IMR-90 (cell line): ENCODE data around the gene NRARP. TPM values are rescaled to one million over a fixed set of nuclear protein-coding genes. Genes with fewer than 3 reads are reported as not detected.

Experiments
- ATAC-seq: fragments of 200-7000 bp; cut with Tn5 transposase; 2 replicates; pipeline ENCODE4 v1.9.1; 2020; ENCODE audit warnings: low read depth, mild to moderate bottlenecking, moderate library complexity
- BruUV-seq: library from RNA; stranded (reverse); fragments of 400-500 nt; replicated peaks from 2 replicates; lab custom pipeline; 2021; lab: Mats Ljungman, UMichigan
- CTCF ChIA-PET: fragments of 300-600 bp; formaldehyde crosslinking; extraction: SDS; loops from one replicate; lab custom pipeline; 2021; ENCODE audit warnings: antibody characterized with exemption; lab: Yijun Ruan, JAX
- POLR2A ChIA-PET: fragments of 300-600 bp; sonication (Branson Sonifier 250); formaldehyde crosslinking; loops from one replicate; lab custom pipeline; 2022; ENCODE audit warnings: antibody characterized with exemption; ENCODE audit not compliant: unreplicated experiment; lab: Charles Lee
- DNase-seq: peaks from one replicate; pipeline ENCODE4 v3.0.0; 2013
- H2AFZ ChIP-seq: replicated peaks from 2 replicates; pipeline ENCODE3; 2013; ENCODE audit warnings: low read length, mild to moderate bottlenecking; ENCODE audit not compliant: poor library complexity
- H2AK5ac ChIP-seq: 2 replicates; pipeline ENCODE4 v1.6.1; 2013; ENCODE audit warnings: low read depth, low read length, inconsistent platforms
- H2AK9ac ChIP-seq: replicated peaks from 2 replicates; pipeline ENCODE3; 2013; ENCODE audit warnings: mild to moderate bottlenecking, low read depth, low read length, moderate library complexity; ENCODE audit not compliant: poor library complexity
- H2BK120ac ChIP-seq: 2 replicates; pipeline ENCODE4 v1.6.1; 2013; ENCODE audit warnings: low read depth, low read length, inconsistent platforms
- H2BK15ac ChIP-seq: 3 replicates; pipeline ENCODE4 v1.6.1; 2013; ENCODE audit warnings: low read depth, low read length, inconsistent platforms
- H2BK20ac ChIP-seq: 2 replicates; pipeline ENCODE4 v1.6.1; 2013; ENCODE audit warnings: low read depth, mild to moderate bottlenecking, inconsistent platforms, low read length, moderate library complexity
- H2BK5ac ChIP-seq: 2 replicates; pipeline ENCODE4 v1.6.1; 2013; ENCODE audit warnings: mild to moderate bottlenecking, low read depth, low read length, inconsistent platforms; ENCODE audit not compliant: poor library complexity, severe bottlenecking
- H3K14ac ChIP-seq: replicated peaks from 2 replicates; pipeline ENCODE4 v1.6.1; 2013; ENCODE audit warnings: low read depth, low read length, inconsistent platforms
- H3K18ac ChIP-seq: 2 replicates; pipeline ENCODE4 v1.6.1; 2013; ENCODE audit warnings: low read depth, low read length, control low read depth
- H3K23ac ChIP-seq: 2 replicates; pipeline ENCODE4 v1.6.1; 2013; ENCODE audit warnings: low read depth, low read length, inconsistent platforms
- H3K27ac ChIP-seq: 2 replicates; pipeline ENCODE4 v1.5.1; 2013; ENCODE audit warnings: mild to moderate bottlenecking, control low read depth, low read length; ENCODE audit not compliant: insufficient read depth
- H3K27me3 ChIP-seq: 2 replicates; pipeline ENCODE4 v1.6.1; 2013; ENCODE audit warnings: low read length; ENCODE audit not compliant: control insufficient read depth, insufficient read depth
- H3K36me3 ChIP-seq: 2 replicates; pipeline ENCODE4 v1.6.1; 2013; ENCODE audit warnings: low read length, mixed read lengths; ENCODE audit not compliant: control insufficient read depth, insufficient read depth
- H3K4ac ChIP-seq: 2 replicates; pipeline ENCODE4 v1.6.1; 2013; ENCODE audit warnings: low read depth, low read length, inconsistent platforms
- H3K4me1 ChIP-seq: 2 replicates; pipeline ENCODE4 v1.6.1; 2013; ENCODE audit warnings: low read length, mixed read lengths; ENCODE audit not compliant: control insufficient read depth, insufficient read depth
- H3K4me2 ChIP-seq: 2 replicates; pipeline ENCODE4 v1.6.1; 2013; ENCODE audit warnings: low read depth, mild to moderate bottlenecking, control low read depth, low read length, moderate library complexity
- H3K4me3 ChIP-seq: 2 replicates; pipeline ENCODE4 v1.5.1; 2013; ENCODE audit warnings: low read depth, mild to moderate bottlenecking, control low read depth, low read length, moderate library complexity; ENCODE audit not compliant: insufficient read depth
- H3K56ac ChIP-seq: 2 replicates; pipeline ENCODE4 v1.6.1; 2013; ENCODE audit warnings: low read length, inconsistent platforms; ENCODE audit not compliant: insufficient read depth; ENCODE audit errors: extremely low read depth
- H3K79me1 ChIP-seq, 2 experiments: 2 replicates each; pipeline ENCODE4 v1.6.1; 2013; ENCODE audit warnings: low read length in 2 of 2, inconsistent platforms in 1 of 2, low read depth in 1 of 2
- H3K9ac ChIP-seq: 2 replicates; pipeline ENCODE4 v1.6.1; 2013; ENCODE audit warnings: low read depth, low read length, control low read depth
- H3K9me1 ChIP-seq: 2 replicates; pipeline ENCODE4 v1.6.1; 2013; ENCODE audit warnings: low read length, inconsistent platforms; ENCODE audit not compliant: insufficient read depth
- H3K9me3 ChIP-seq: 2 replicates; pipeline ENCODE4 v1.6.1; 2013; ENCODE audit warnings: low read length; ENCODE audit not compliant: control insufficient read depth, insufficient read depth
- H4K20me1 ChIP-seq: 2 replicates; pipeline ENCODE4 v1.6.1; 2013; ENCODE audit warnings: low read length, inconsistent platforms; ENCODE audit not compliant: insufficient read depth
- H4K5ac ChIP-seq: 2 replicates; pipeline ENCODE4 v1.6.1; 2013; ENCODE audit warnings: mild to moderate bottlenecking, low read depth, low read length, control low read depth
- H4K8ac ChIP-seq, 2 experiments: 2 replicates each; pipeline ENCODE4 v1.6.1; 2013; ENCODE audit warnings: low read depth in 2 of 2, low read length in 2 of 2, control low read depth in 1 of 2, inconsistent platforms in 1 of 2
- H4K91ac ChIP-seq: 2 replicates; pipeline ENCODE4 v1.6.1; 2013; ENCODE audit warnings: low read depth, low read length, inconsistent platforms; ENCODE audit not compliant: insufficient read depth
- BHLHE40 ChIP-seq: fragments of 150-350 bp; IDR thresholded peaks from 2 replicates; pipeline ENCODE4 v1.6.1; 2016; ENCODE audit warnings: mild to moderate bottlenecking, low read depth, low read length
- CTCF ChIP-seq: conservative IDR thresholded peaks from 2 replicates; pipeline ENCODE4 v1.5.1; 2012; ENCODE audit warnings: mild to moderate bottlenecking, low read depth, low read length, improper control_type of control experiment
- FOS ChIP-seq: fragments of 150-350 bp; IDR thresholded peaks from 2 replicates; pipeline ENCODE4 v1.6.1; 2016; ENCODE audit warnings: low read depth, low read length
- POLR2A ChIP-seq: IDR thresholded peaks from 2 replicates; pipeline ENCODE4 v1.6.1; 2012; ENCODE audit warnings: mild to moderate bottlenecking, low read depth, low read length
- SMC3 ChIP-seq: fragments of 150-350 bp; IDR thresholded peaks from 2 replicates; pipeline ENCODE4 v1.6.1; 2016; ENCODE audit warnings: low read depth, mild to moderate bottlenecking, antibody characterized with exemption, low read length, moderate library complexity
- USF2 ChIP-seq: fragments of 150-350 bp; IDR thresholded peaks from 2 replicates; pipeline ENCODE4 v1.6.1; 2017; ENCODE audit warnings: mild to moderate bottlenecking, antibody characterized with exemption, low read length, low read depth
- WGBS, 2 experiments: methylation state at CpG; one replicate each; pipeline versions ENCODE4 v1.1.5 to v1.1.7; 2013; ENCODE audit warnings: missing lambda C conversion rate in 2 of 2; ENCODE audit not compliant: insufficient read length in 1 of 2; ENCODE audit errors: extremely low coverage in 2 of 2; 5-methylcytosine and 5-hydroxymethylcytosine counted together
- dilution Hi-C: fragments of 300-500 bp; cut with HindIII; formaldehyde crosslinking; loops from one replicate; pipeline ENCODE4 v1.14.3; 2018; ENCODE audit warnings: low sequenced_read_pairs; ENCODE audit not compliant: unreplicated experiment
- in situ Hi-C: fragments of 300-500 bp; cut with MboI; formaldehyde crosslinking; loops from 3 replicates; pipeline ENCODE4 v1.14.3; 2019; ENCODE audit warnings: low sequenced_read_pairs, inconsistent platforms, mixed read lengths
- intact Hi-C: fragments of 100-400 bp; cut with micrococcal nuclease; formaldehyde crosslinking; loops from 2 replicates; pipeline ENCODE4 v1.10.0; 2022
- polyA plus RNA-seq, 3 experiments: library from polyadenylated mRNA; depleted of rRNA; stranded (reverse); fragments of >200 nt; gene quantifications; 2 replicates each; pipeline ENCODE4 v1.2.3, GENCODE V29; 2012; ENCODE audit warnings: low replicate concordance in 1 of 3
- total RNA-seq: library from RNA; depleted of rRNA; stranded (reverse); fragments of >200 nt; gene quantifications from 2 replicates; pipeline ENCODE4 v1.2.3, GENCODE V29; 2012

NRARP gene
- total and polyA plus RNA-seq, 2 of the 4 experiments (the other 2 are of a cell fraction) = 0.15 TPM; not detected in 1

GRCh38 chr9:137317021-137317717, 15.1 kb upstream of the NRARP start:
- Histone ChIP-seq H2BK5ac (no peak overlapping the region), H3K36me3 (no peaks in the 10 kb centered on the region), H4K8ac (no peak overlapping the region), H2AFZ (peak overlapping the region; percentile 41), H4K20me1 (no peaks in the 10 kb centered on the region), H3K4me3 (no peak overlapping the region), H3K4ac (no peak overlapping the region), H2BK20ac (no peak overlapping the region), H2AK5ac (no peak overlapping the region), H3K18ac (no peak overlapping the region), H4K5ac (no peak overlapping the region), H2BK15ac (no peak overlapping the region), H3K23ac (no peak overlapping the region), H2AK9ac (peak overlapping the region; percentile 72), H3K4me2 (no peak overlapping the region), H2BK120ac (no peak overlapping the region), H3K56ac (no peak overlapping the region), H3K27ac (no peak overlapping the region), H3K9me3 (no peaks in the 10 kb centered on the region), H3K79me1 (no peaks in the 10 kb centered on the region), H3K4me1 (0 out of 2 replicates have a peak, but pooled peaks cover 2% of the 10 kb centered on the region), H3K9ac (no peak overlapping the region), H3K14ac (no peak overlapping the region), H3K9me1 (no peaks in the 10 kb centered on the region), H4K91ac (no peak overlapping the region), H3K27me3 (no peaks in the 10 kb centered on the region; the same call in 1 of the 2 replicates)
- in situ Hi-C loops (no loop called here), intact Hi-C loops (no loop called here), dilution Hi-C loops (no loop called here)
- TF ChIP-seq BHLHE40 (no peak), SMC3 (no peak), CTCF (no peak), FOS (no peak), USF2 (no peak), POLR2A (no peak)
- ATAC-seq (no peak), DNase-seq (no peak)
- ChIA-PET POLR2A (interaction anchor here (0.6 kb wide), 1 partner anchor 1122 kb away, joined by 9 read pairs; no protein-coding TSS in a partner anchor), CTCF (no interaction called here)
- 100% methylated on average over 1 of the region's 19 CpGs; no CpG with 5 or more reads in 1 of the 2 experiments for WGBS, 2 experiments
- BruUV-seq = no TSS peak
